Smooth muscle cell of trachea (primary cell): ENCODE results near the gene AMY1B. TPM values are rescaled to one million over a fixed set of nuclear protein-coding genes. Genes with fewer than 3 reads are reported as not detected.

Experiments
- total RNA-seq: library from RNA; depleted of rRNA; stranded (reverse); fragments of >200 nt; gene quantifications from 2 replicates; pipeline ENCODE4 v1.2.1, GENCODE V29; 2014

Gene AMY1B
- total RNA-seq = not detected in 2 replicates

GRCh38 chr1:103696110-103696509 is at the start of gene AMY1B:
TSS of gene AMY1B (minus strand) at chr1:103696210. CDS start at chr1:103695639, 571 bp downstream.

GRCh38 chr1:103655460-103655859 is 40.5 kb downstream of the AMY1B start, which contains the start of gene AMY1A:
TSS of gene AMY1A (plus strand) at chr1:103655760. CDS start at chr1:103656331, 571 bp downstream.

Other genes starting within 250 kb of the AMY1B start
- 5.8 and 6.1 TPM in 2 replicates for gene RNPC3, start 170.5 kb downstream of the AMY1B start, total RNA-seq
- 2.3 and 5.8 TPM in 2 replicates for gene AMY2B, start 124.6 kb downstream of the AMY1B start, total RNA-seq
- not detected in 2 replicates for gene AMY2A, start 78.8 kb downstream of the AMY1B start, total RNA-seq
- gene AMY1A, start 40.5 kb downstream of the AMY1B start, total RNA-seq = not detected in 2 replicates
- not detected in 2 replicates for gene AMY1C, start 53.7 kb upstream of the AMY1B start, total RNA-seq